ENCODE measurements around the gene NOSTRIN.
"Not testable (repeated sequence)": the region's sequence is repeated elsewhere in the genome, so short reads cannot be mapped to it uniquely, and the experiment has no call there.

NOSTRIN gene

GRCh38 chr2:168819829-168820489 lies 17.5 kb downstream of the NOSTRIN start:
- no peak for DNase-seq

- DNase-seq: no peak
Observed at GRCh38 chr2:168821577-168821976, 19.1 kb downstream of the NOSTRIN start.

- DNase-seq: no peak
Observed at GRCh38 chr2:168821992-168822391, 19.6 kb downstream of the NOSTRIN start.

- no peak for DNase-seq
Observed at GRCh38 chr2:168825126-168825525, 22.7 kb downstream of the NOSTRIN start.

- no peak for DNase-seq
Observed at GRCh38 chr2:168830958-168831357, 28.5 kb downstream of the NOSTRIN start.

GRCh38 chr2:168831662-168832061 lies 29.2 kb downstream of the NOSTRIN start:
- no peak for DNase-seq

GRCh38 chr2:168835969-168836368 lies 33.5 kb downstream of the NOSTRIN start:
- DNase-seq: no peak

- DNase-seq: no peak
Observed at GRCh38 chr2:168841445-168841844, 39.0 kb downstream of the NOSTRIN start.

GRCh38 chr2:168843253-168843652 lies 40.8 kb downstream of the NOSTRIN start:
- no peak for DNase-seq

GRCh38 chr2:168848225-168848624 lies 45.8 kb downstream of the NOSTRIN start:
- no peak for DNase-seq

GRCh38 chr2:168849610-168850009 lies 47.2 kb downstream of the NOSTRIN start:
- no peak for DNase-seq

- no peak for DNase-seq
Observed at GRCh38 chr2:168850846-168851245, 48.4 kb downstream of the NOSTRIN start.

- no peak for DNase-seq
Observed at GRCh38 chr2:168851674-168852320, 49.4 kb downstream of the NOSTRIN start.

- no peak for DNase-seq
Observed at GRCh38 chr2:168852481-168852880, 50.0 kb downstream of the NOSTRIN start.

- no peak for DNase-seq
Observed at GRCh38 chr2:168853471-168853870, 51.0 kb downstream of the NOSTRIN start.

- no peak for DNase-seq
Observed at GRCh38 chr2:168854651-168855050, 52.2 kb downstream of the NOSTRIN start.

- DNase-seq: no peak
Observed at GRCh38 chr2:168855601-168856000, 53.2 kb downstream of the NOSTRIN start.

GRCh38 chr2:168858146-168858545 lies 55.7 kb downstream of the NOSTRIN start:
- no peak for DNase-seq

GRCh38 chr2:168867164-168867563 lies 64.7 kb downstream of the NOSTRIN start:
- DNase-seq: not testable (repeated sequence)

GRCh38 chr2:168870369-168870768 lies 67.9 kb downstream of the NOSTRIN start:
- DNase-seq: not testable (repeated sequence)

GRCh38 chr2:168870824-168871223 lies 68.4 kb downstream of the NOSTRIN start:
- not testable (repeated sequence) for DNase-seq

- no peak for DNase-seq
Observed at GRCh38 chr2:168874368-168875054, 72.1 kb downstream of the NOSTRIN start.

- DNase-seq: not testable (repeated sequence)
Observed at GRCh38 chr2:168882163-168882562, 79.7 kb downstream of the NOSTRIN start.

GRCh38 chr2:168884975-168885374 lies 82.5 kb downstream of the NOSTRIN start:
- DNase-seq: no peak
